Osteocyte (in vitro differentiated cells): ENCODE data around the gene PNPLA1. TPM values are rescaled to one million over a fixed set of nuclear protein-coding genes. Genes with fewer than 3 reads are reported as not detected.

Experiments
- DNase-seq: peaks from one replicate; pipeline ENCODE4 v3.0.0; 2021; ENCODE audit warnings: mixed read lengths; ENCODE audit not compliant: unreplicated experiment; ENCODE audit errors: extremely low spot score
- H3K27ac Mint-ChIP-seq: one replicate; pipeline ENCODE4 v1.8.0; 2021; ENCODE audit warnings: mild to moderate bottlenecking, mixed read lengths; ENCODE audit not compliant: unreplicated experiment
- H3K27me3 Mint-ChIP-seq: one replicate; pipeline ENCODE4 v1.8.0; 2021; ENCODE audit warnings: mixed read lengths; ENCODE audit not compliant: unreplicated experiment
- H3K36me3 Mint-ChIP-seq: one replicate; pipeline ENCODE4 v1.8.0; 2021; ENCODE audit warnings: mixed read lengths; ENCODE audit not compliant: unreplicated experiment
- H3K4me1 Mint-ChIP-seq: one replicate; pipeline ENCODE4 v1.8.0; 2021; ENCODE audit warnings: mixed read lengths; ENCODE audit not compliant: unreplicated experiment
- H3K4me3 Mint-ChIP-seq: one replicate; pipeline ENCODE4 v1.8.0; 2021; ENCODE audit warnings: mild to moderate bottlenecking, moderate library complexity, mixed read lengths; ENCODE audit not compliant: unreplicated experiment
- H3K9me3 Mint-ChIP-seq: one replicate; pipeline ENCODE4 v1.8.0; 2021; ENCODE audit warnings: mixed read lengths; ENCODE audit not compliant: unreplicated experiment
- long read RNA-seq: library from polyadenylated mRNA; unstranded; transcript quantifications from one replicate; pipeline ENCODE4 v2.0.0, GENCODE V29; 2021
- total RNA-seq: library from RNA; stranded (reverse); gene quantifications from 2 replicates; pipeline ENCODE4 v1.2.1, GENCODE V29; 2021
- TF ChIP-seq, protein P1 (sequence below): fragments of 200-600 bp; sonication (generic); IDR thresholded peaks from 2 replicates; pipeline ENCODE4 v1.5.0; 2021; ENCODE audit warnings: antibody characterized with exemption, mild to moderate bottlenecking, moderate library complexity

The PNPLA1 gene, protein sequence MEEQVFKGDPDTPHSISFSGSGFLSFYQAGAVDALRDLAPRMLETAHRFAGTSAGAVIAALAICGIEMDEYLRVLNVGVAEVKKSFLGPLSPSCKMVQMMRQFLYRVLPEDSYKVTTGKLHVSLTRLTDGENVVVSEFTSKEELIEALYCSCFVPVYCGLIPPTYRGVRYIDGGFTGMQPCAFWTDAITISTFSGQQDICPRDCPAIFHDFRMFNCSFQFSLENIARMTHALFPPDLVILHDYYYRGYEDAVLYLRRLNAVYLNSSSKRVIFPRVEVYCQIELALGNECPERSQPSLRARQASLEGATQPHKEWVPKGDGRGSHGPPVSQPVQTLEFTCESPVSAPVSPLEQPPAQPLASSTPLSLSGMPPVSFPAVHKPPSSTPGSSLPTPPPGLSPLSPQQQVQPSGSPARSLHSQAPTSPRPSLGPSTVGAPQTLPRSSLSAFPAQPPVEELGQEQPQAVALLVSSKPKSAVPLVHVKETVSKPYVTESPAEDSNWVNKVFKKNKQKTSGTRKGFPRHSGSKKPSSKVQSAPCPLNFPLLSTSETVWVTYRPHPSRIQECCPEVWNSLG
- not detected in 2 replicates for total RNA-seq
- long read RNA-seq: 0 reads

GRCh38 chr6:36269834-36270705 lies at the start of gene PNPLA1:
TSS of gene PNPLA1 (plus strand) at chr6:36270060. CDS start at chr6:36270460, 400 bp downstream.
- DNase-seq: no peak
- Mint-ChIP-seq H3K4me1 (no peaks in the 10 kb centered on the region), H3K36me3 (peaks cover 4% of the 10 kb centered on the region), H3K27ac (no peak within 1 kb of the TSS), H3K4me3 (no peak within 1 kb of the TSS), H3K27me3 (peaks cover 45% of the 10 kb centered on the region), H3K9me3 (peaks cover 5% of the 10 kb centered on the region)
- TF ChIP-seq, protein P1, sequence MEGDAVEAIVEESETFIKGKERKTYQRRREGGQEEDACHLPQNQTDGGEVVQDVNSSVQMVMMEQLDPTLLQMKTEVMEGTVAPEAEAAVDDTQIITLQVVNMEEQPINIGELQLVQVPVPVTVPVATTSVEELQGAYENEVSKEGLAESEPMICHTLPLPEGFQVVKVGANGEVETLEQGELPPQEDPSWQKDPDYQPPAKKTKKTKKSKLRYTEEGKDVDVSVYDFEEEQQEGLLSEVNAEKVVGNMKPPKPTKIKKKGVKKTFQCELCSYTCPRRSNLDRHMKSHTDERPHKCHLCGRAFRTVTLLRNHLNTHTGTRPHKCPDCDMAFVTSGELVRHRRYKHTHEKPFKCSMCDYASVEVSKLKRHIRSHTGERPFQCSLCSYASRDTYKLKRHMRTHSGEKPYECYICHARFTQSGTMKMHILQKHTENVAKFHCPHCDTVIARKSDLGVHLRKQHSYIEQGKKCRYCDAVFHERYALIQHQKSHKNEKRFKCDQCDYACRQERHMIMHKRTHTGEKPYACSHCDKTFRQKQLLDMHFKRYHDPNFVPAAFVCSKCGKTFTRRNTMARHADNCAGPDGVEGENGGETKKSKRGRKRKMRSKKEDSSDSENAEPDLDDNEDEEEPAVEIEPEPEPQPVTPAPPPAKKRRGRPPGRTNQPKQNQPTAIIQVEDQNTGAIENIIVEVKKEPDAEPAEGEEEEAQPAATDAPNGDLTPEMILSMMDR: no peak

GRCh38 chr6:36220226-36220625 lies 49.6 kb upstream of the PNPLA1 start:
- Mint-ChIP-seq H3K27me3 (no peaks in the 10 kb centered on the region), H3K4me3 (no peak overlapping the region), H3K36me3 (peaks cover 51% of the 10 kb centered on the region), H3K9me3 (no peaks in the 10 kb centered on the region), H3K27ac (no peak overlapping the region), H3K4me1 (no peaks in the 10 kb centered on the region)
- TF ChIP-seq, protein P1: no peak
- DNase-seq: no peak

DNA sequence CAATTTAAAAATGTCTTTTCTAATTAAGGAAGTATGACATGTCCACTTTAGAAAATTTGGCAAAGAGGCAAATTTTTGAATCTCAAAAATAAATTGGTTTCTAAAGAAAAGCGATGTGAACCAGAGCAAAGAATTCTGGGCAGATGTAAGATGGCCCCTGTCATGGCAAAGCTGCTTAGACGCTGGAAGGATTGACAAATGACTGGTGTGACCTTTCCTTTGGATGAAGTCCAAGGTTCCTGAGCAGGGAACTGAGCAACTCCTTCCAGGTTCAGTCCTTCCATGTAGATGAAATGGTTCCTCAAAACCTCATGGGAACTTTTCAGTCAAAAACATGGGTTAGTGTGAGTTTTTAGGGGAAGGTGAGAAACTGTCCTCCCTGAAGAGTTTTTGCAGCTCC lies 48.2 kb upstream of the PNPLA1 start:
- Mint-ChIP-seq H3K4me3 (no peak overlapping the region), H3K36me3 (peaks cover 45% of the 10 kb centered on the region), H3K27ac (no peak overlapping the region), H3K9me3 (no peaks in the 10 kb centered on the region), H3K4me1 (no peaks in the 10 kb centered on the region), H3K27me3 (no peaks in the 10 kb centered on the region)
- DNase-seq: no peak
- TF ChIP-seq, protein P1: no peak

DNA sequence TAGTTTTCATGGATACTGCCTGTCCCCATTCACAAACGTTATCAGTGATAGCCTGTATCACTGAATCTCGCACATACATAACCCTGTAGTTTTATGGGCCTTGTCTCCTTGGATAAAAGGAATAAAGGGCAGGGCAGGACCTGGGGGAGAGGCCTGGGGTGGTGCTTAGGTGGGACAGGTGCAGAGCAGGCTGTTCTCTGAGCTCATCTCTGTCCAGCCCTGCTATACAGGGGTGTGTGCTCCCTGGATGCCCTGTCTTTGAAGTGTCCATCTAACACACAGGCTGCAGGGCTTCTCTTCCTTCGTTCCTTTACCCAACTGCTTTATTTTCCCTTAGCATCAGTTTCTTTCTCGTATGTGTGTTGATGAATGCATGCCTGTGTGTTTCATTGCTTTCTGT lies 46.9 kb upstream of the PNPLA1 start:
- TF ChIP-seq, protein P1: no peak

More for the DNA sequence above, 46.9 kb upstream of the PNPLA1 start:
- Mint-ChIP-seq H3K27ac (no peak overlapping the region), H3K27me3 (no peaks in the 10 kb centered on the region), H3K36me3 (peaks cover 48% of the 10 kb centered on the region), H3K4me1 (no peaks in the 10 kb centered on the region), H3K9me3 (no peaks in the 10 kb centered on the region), H3K4me3 (no peak overlapping the region)
- no peak for DNase-seq
